HepG2 (cell line): ENCODE results near the gene RAB43. TPM values are rescaled to one million over a fixed set of nuclear protein-coding genes. Genes with fewer than 3 reads are reported as not detected.

Experiments
- ATAC-seq: fragments of 200-7000 bp; cut with Tn5 transposase; 3 replicates; pipeline ENCODE4 v1.9.1; 2020; ENCODE audit warnings: mild to moderate bottlenecking, moderate library complexity
- BruUV-seq: library from RNA; stranded (reverse); fragments of 400-500 nt; replicated peaks from 2 replicates; lab custom pipeline; 2021; lab: Mats Ljungman, UMichigan
- CTCF ChIA-PET: fragments of 300-600 bp; formaldehyde crosslinking; extraction: SDS; loops from one replicate; lab custom pipeline; 2021; ENCODE audit warnings: low total read pairs, inconsistent platforms, low intra/inter-chr PET ratio; lab: Yijun Ruan, JAX
- POLR2A ChIA-PET: fragments of 350-600 bp; sonication (Branson Sonifier 250); formaldehyde crosslinking; loops from one replicate; lab custom pipeline; 2020; ENCODE audit warnings: antibody characterized with exemption, inconsistent platforms; lab: Yijun Ruan, JAX
- DNase-seq: peaks from one replicate; pipeline ENCODE4 v3.0.0-alpha.2; 2015; ENCODE audit warnings: low spot score
- FAIRE-seq: peaks from 3 replicates; lab custom pipeline; 2011; peaks lifted over from hg19 to GRCh38; lab: Jason Lieb, UNC
- H2AFZ ChIP-seq: one replicate; pipeline ENCODE4 v1.6.1; 2011; ENCODE audit warnings: low read length, inconsistent platforms
- H3K27ac ChIP-seq: fragments of 300-600 bp; 3 replicates; pipeline ENCODE4 v1.8.0; 2011; ENCODE audit warnings: mixed run types, mild to moderate bottlenecking, mixed read lengths, low read length, inconsistent platforms; ENCODE audit not compliant: insufficient read depth; ENCODE audit errors: extremely low read length
- H3K27me3 ChIP-seq, 2 experiments: fragments of 200-600 bp in 1 of 2; 2 replicates in 1 of 2; 3 replicates in 1 of 2; pipeline versions ENCODE4 v1.6.0 to v1.8.0; 2011; ENCODE audit warnings: low read length in 2 of 2, mild to moderate bottlenecking in 2 of 2, moderate library complexity in 2 of 2, inconsistent platforms in 1 of 2; ENCODE audit not compliant: insufficient read depth in 2 of 2, control insufficient read depth in 1 of 2
- H3K36me3 ChIP-seq, 2 experiments: fragments of 200-600 bp in 1 of 2; replicated peaks in 1 of 2; 2 replicates in 1 of 2; 3 replicates in 1 of 2; pipeline versions ENCODE4 v1.5.1 to v1.8.0; 2011; ENCODE audit warnings: low read length in 2 of 2, inconsistent platforms in 1 of 2; ENCODE audit not compliant: insufficient read depth in 2 of 2, control insufficient read depth in 1 of 2
- H3K4me1 ChIP-seq: 2 replicates; pipeline ENCODE4 v1.5.1; 2012; ENCODE audit warnings: low read length, inconsistent platforms; ENCODE audit not compliant: insufficient read depth
- H3K4me2 ChIP-seq: 2 replicates; pipeline ENCODE4 v1.6.0; 2011; ENCODE audit warnings: low read depth, low read length, inconsistent platforms
- H3K4me3 ChIP-seq, 3 experiments: fragments of 200-600 bp in 1 of 3; sonication (generic), shearing (Covaris generic) in 1 of 3; replicated peaks in 1 of 3; 2 replicates each; pipeline ENCODE4 v1.5.1; 2011 to 2016; ENCODE audit warnings: low read length in 3 of 3, inconsistent platforms in 2 of 3, low read depth in 2 of 3, mild to moderate bottlenecking in 2 of 3, control low read depth in 1 of 3, mixed read lengths in 1 of 3; ENCODE audit not compliant: insufficient read depth in 1 of 3
- H3K79me2 ChIP-seq: one replicate; pipeline ENCODE4 v1.6.1; 2011; ENCODE audit warnings: low read length, inconsistent platforms; ENCODE audit not compliant: insufficient read depth
- H3K9ac ChIP-seq: 2 replicates; pipeline ENCODE4 v1.6.0; 2011; ENCODE audit warnings: mild to moderate bottlenecking, low read depth, low read length, inconsistent platforms; ENCODE audit not compliant: insufficient read depth
- H3K9me3 ChIP-seq: 2 replicates; pipeline ENCODE4 v1.5.1; 2012; ENCODE audit warnings: mild to moderate bottlenecking, low read length
- H4K20me1 ChIP-seq: 2 replicates; pipeline ENCODE4 v1.6.0; 2011; ENCODE audit warnings: inconsistent platforms, mild to moderate bottlenecking, low read length, moderate library complexity; ENCODE audit not compliant: insufficient read depth
- ASH2L ChIP-seq: fragments of 300-600, 200-600 bp; sonication (generic); IDR thresholded peaks from 2 replicates; pipeline ENCODE4 v1.7.0; 2017; ENCODE audit warnings: low read depth, mild to moderate bottlenecking, moderate library complexity, mixed read lengths, low read length; ENCODE audit not compliant: insufficient read length
- EEA1 ChIP-seq: sonication (generic); formaldehyde crosslinking; IDR thresholded peaks from 2 replicates; pipeline ENCODE4 v1.5.1; 2020; ENCODE audit warnings: mild to moderate bottlenecking, missing genetic modification reagents, borderline replicate concordance
- FOXC1 ChIP-seq: sonication (generic); formaldehyde crosslinking; IDR thresholded peaks from 2 replicates; pipeline ENCODE4 v1.8.0; 2022; ENCODE audit warnings: mild to moderate bottlenecking, missing genetic modification reagents, borderline replicate concordance
- HHEX ChIP-seq: IDR thresholded peaks from 2 replicates; pipeline ENCODE4 v1.6.1; 2016; ENCODE audit warnings: control low read depth
- HOXA5 ChIP-seq: sonication (generic); formaldehyde crosslinking; IDR thresholded peaks from 2 replicates; pipeline ENCODE4 v1.4.0; 2020; ENCODE audit warnings: missing genetic modification reagents
- JUND ChIP-seq: sonication (generic); formaldehyde crosslinking; IDR thresholded peaks from 2 replicates; pipeline ENCODE4 v1.8.0; 2022; ENCODE audit warnings: mild to moderate bottlenecking, missing genetic modification reagents
- KDM4B ChIP-seq: sonication (generic); formaldehyde crosslinking; IDR thresholded peaks from 2 replicates; pipeline ENCODE4 v1.4.0; 2020; ENCODE audit warnings: missing genetic modification reagents
- MAZ ChIP-seq, 2 experiments: sonication (generic) in 1 of 2; formaldehyde crosslinking in 1 of 2; IDR thresholded peaks; 2 replicates each; pipeline versions ENCODE4 v1.5.0 to v1.6.1; 2012 to 2020; ENCODE audit warnings: low read depth in 2 of 2, mild to moderate bottlenecking in 2 of 2, borderline replicate concordance in 1 of 2, improper control_type of control experiment in 1 of 2, low read length in 1 of 2, missing genetic modification reagents in 1 of 2, moderate library complexity in 1 of 2
- MBNL3 ChIP-seq: fragments of 250-450 bp; sonication (Bioruptor Pico); conservative IDR thresholded peaks from 2 replicates; pipeline ENCODE4 v1.8.0; 2022; ENCODE audit warnings: mild to moderate bottlenecking, inconsistent platforms
- RBFOX2 ChIP-seq: fragments of 200-400 bp; formaldehyde crosslinking; IDR thresholded peaks from 2 replicates; pipeline ENCODE4 v1.6.1; 2017; ENCODE audit warnings: low read depth, mild to moderate bottlenecking, low read length
- RBM39 ChIP-seq: fragments of 200-400 bp; formaldehyde crosslinking; IDR thresholded peaks from one replicate; pipeline ENCODE4 v1.6.1; 2018; ENCODE audit warnings: antibody characterized with exemption, mild to moderate bottlenecking, low read depth, low read length; ENCODE audit not compliant: poor library complexity, severe bottlenecking
- REXO4 ChIP-seq: sonication (generic); formaldehyde crosslinking; IDR thresholded peaks from 2 replicates; pipeline ENCODE4 v1.8.0; 2022; ENCODE audit warnings: missing genetic modification reagents, mild to moderate bottlenecking, borderline replicate concordance
- SP4 ChIP-seq: sonication (generic); formaldehyde crosslinking; IDR thresholded peaks from 2 replicates; pipeline ENCODE4 v1.8.1; 2023; ENCODE audit warnings: mild to moderate bottlenecking, missing genetic modification reagents
- SP5 ChIP-seq: IDR thresholded peaks from 2 replicates; pipeline ENCODE4 v1.6.1; 2016; ENCODE audit warnings: low read depth, borderline replicate concordance
- TMF1 ChIP-seq: sonication (generic); formaldehyde crosslinking; IDR thresholded peaks from 2 replicates; pipeline ENCODE4 v1.8.1; 2022; ENCODE audit warnings: low read depth, missing genetic modification reagents
- ZNF12 ChIP-seq: sonication (generic); formaldehyde crosslinking; IDR thresholded peaks from 2 replicates; pipeline ENCODE4 v1.5.0; 2020; ENCODE audit warnings: missing genetic modification reagents
- ZNF768 ChIP-seq: sonication (generic); formaldehyde crosslinking; IDR thresholded peaks from 2 replicates; pipeline ENCODE4 v1.4.0; 2020; ENCODE audit warnings: missing genetic modification reagents
- ZNF792 ChIP-seq: IDR thresholded peaks from 2 replicates; pipeline ENCODE4 v1.6.1; 2016
- ZNF850 ChIP-seq: sonication (generic); formaldehyde crosslinking; conservative IDR thresholded peaks from 2 replicates; pipeline ENCODE4 v1.9.0; 2021; ENCODE audit warnings: mild to moderate bottlenecking, missing genetic modification reagents
- WGBS: methylation state at CpG from one replicate; pipeline ENCODE4 v1.1.6; 2017; ENCODE audit warnings: low lambda C conversion rate; 5-methylcytosine and 5-hydroxymethylcytosine counted together
- in situ Hi-C: cut with HindIII; loops from 2 replicates; pipeline ENCODE4 v1.10.0; 2017; ENCODE audit warnings: low pct_unique_long_range_greater_than_20kb; ENCODE audit not compliant: extremely low pct_ligation_motif_present
- intact Hi-C: fragments of 100-400 bp; cut with micrococcal nuclease; formaldehyde crosslinking; loops from one replicate; pipeline ENCODE4 v1.10.0; 2022; ENCODE audit not compliant: unreplicated experiment
- polyA plus RNA-seq, 8 experiments: library from polyadenylated mRNA; depleted of rRNA in 3 of 8; stranded (reverse) in 7 of 8; unstranded in 1 of 8; fragments of >200 nt; fragmentation: Illumina TruSeq in 4 of 8; extraction: Trizol in 4 of 8; gene quantifications; 2 replicates each; pipeline versions ENCODE4 v1.2.1 to v1.2.3, GENCODE V29; 2011 to 2016; ENCODE audit warnings: low read depth in 4 of 8, missing spikeins in 1 of 8, mixed read lengths in 1 of 8; ENCODE audit not compliant: insufficient read depth in 1 of 8
- total RNA-seq, 5 experiments: library from RNA; depleted of rRNA; stranded (reverse); fragments of >200 nt; fragmentation: Illumina TruSeq; extraction: Trizol; gene quantifications; 2 replicates each; pipeline ENCODE4 v1.2.3, GENCODE V29; 2016; ENCODE audit warnings: low read depth in 1 of 5
- TF ChIP-seq, protein P1 (sequence below): sonication (generic); formaldehyde crosslinking; IDR thresholded peaks from 2 replicates; pipeline ENCODE4 v1.5.1; 2020; ENCODE audit warnings: missing genetic modification reagents, mild to moderate bottlenecking, borderline replicate concordance
- TF ChIP-seq, protein P2 (sequence below): IDR thresholded peaks from 2 replicates; pipeline ENCODE4 v1.6.1; 2016; ENCODE audit warnings: low read depth
- TF ChIP-seq, protein P3 (sequence below): sonication (generic); formaldehyde crosslinking; IDR thresholded peaks from 2 replicates; pipeline ENCODE4 v1.5.1; 2020; ENCODE audit warnings: missing genetic modification reagents, mild to moderate bottlenecking, borderline replicate concordance

The RAB43 gene
- total and polyA plus RNA-seq, 2 of the 13 experiments (the other 11 are each of a cell fraction or from before 2014, with no cell fraction given) = 11.8 to 18.4 TPM

DNA sequence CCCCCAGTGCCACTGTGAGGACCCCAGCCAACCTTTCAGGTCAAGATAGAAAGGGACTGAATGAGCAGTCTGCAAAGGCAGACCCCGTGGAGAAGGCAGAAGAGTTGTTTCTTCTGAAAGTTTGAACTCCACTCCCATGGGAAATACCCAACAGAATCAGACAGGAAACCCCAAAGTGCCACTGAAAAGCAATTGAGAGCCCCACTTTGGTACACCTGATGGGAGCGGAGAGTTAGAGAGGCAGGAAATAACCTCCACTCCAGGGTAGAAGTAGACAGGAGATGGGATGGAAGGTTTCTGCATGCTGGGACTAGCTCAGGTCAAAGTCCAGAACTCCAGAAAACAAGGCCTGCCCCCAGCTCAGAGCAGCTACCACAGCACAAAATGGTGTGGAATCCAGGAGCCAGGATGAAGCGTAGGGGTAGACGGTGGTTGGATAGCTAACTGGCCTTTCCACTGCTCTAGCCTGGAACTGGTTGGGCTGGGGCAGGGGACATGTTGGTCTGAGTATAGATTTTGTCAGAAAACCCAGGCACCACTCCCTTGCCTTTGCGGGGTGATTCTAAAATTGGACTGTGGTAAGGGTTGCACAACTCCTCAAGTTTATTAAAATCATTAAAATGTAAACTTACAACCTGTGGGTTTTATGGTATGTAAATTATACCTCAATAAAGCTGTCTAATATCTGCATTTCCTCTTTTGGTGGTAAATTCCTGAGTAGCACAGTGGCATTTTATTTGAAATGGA, 1.9 kb upstream of the RAB43 start:
- Histone ChIP-seq H3K4me3 (peak overlapping the region; percentile 70 to 84 (median 80)), H2AFZ (peak overlapping the region; percentile 2), H3K4me2 (peak overlapping the region; percentile 83), H4K20me1 (0 out of 2 replicates have a peak, but pooled peaks cover 3% of the 10 kb centered on the region), H3K79me2 (peaks cover 20% of the 10 kb centered on the region), H3K4me1 (peaks cover 26% of the 10 kb centered on the region), H3K36me3 (0 out of 5 replicates have a peak, but pooled peaks cover 0 to under 1% of the 10 kb centered on the region in 2 experiments), H3K27ac (peak overlapping the region; percentile 76), H3K9ac (peak overlapping the region; percentile 71), H3K27me3 (no peaks in the 10 kb centered on the region; a peak in 1 of 5 replicates), H3K9me3 (no peaks in the 10 kb centered on the region)
- WGBS = 9% methylated on average over 5 of the region's 5 CpGs
- in situ Hi-C loops = no loop called here
- ATAC-seq (peak; percentile 33), DNase-seq (peak; percentile 84), FAIRE-seq (peak; percentile 98)
- ChIA-PET CTCF (no interaction called here), POLR2A (interaction anchor here (0.8 to 4.8 kb wide), 8 partner anchors 9 to 126 kb away, joined by 3 to 32 read pairs (median 21); partner anchors contain the start of genes CNBP and COPG1)
- BruUV-seq = no TSS peak
- intact Hi-C loops = loop anchor here (5.0 kb wide), 1 partner anchor 124 kb away; the partner anchor contains the start of gene COPG1
- TF ChIP-seq EEA1 (CRISPR knock-in tag) (no peak), RBFOX2 (peak; percentile 43; the same call in 1 of the 2 replicates), KDM4B (CRISPR knock-in tag) (no peak), TMF1 (CRISPR knock-in tag) (no peak), FOXC1 (no peak), SP4 (CRISPR knock-in tag) (no peak), MAZ (IDR thresholded peaks at IDR 0.05; ENCODE audit: borderline replicate concordance, low read depth, low read length) (no peak), MAZ (CRISPR knock-in tag; IDR thresholded peaks at IDR 0.05; ENCODE audit: low read depth) (peak; percentile 64; the same call in 1 of the 2 replicates), RBM39 (no peak), ZNF792 (CRISPR knock-in tag) (peak; percentile 65; the same call in 1 of the 2 replicates), HOXA5 (peak; percentile 34; the same call in 1 of the 2 replicates), HHEX (CRISPR knock-in tag) (no peak), JUND (no peak), ASH2L (peak; percentile 32), ZNF850 (CRISPR knock-in tag) (no peak), SP5 (CRISPR knock-in tag) (no peak; the same call in 1 of the 2 replicates), ZNF768 (CRISPR knock-in tag) (no peak), ZNF12 (CRISPR knock-in tag) (no peak), REXO4 (CRISPR knock-in tag) (no peak), MBNL3 (CRISPR knock-in tag) (no peak)
- TF ChIP-seq, protein P1, sequence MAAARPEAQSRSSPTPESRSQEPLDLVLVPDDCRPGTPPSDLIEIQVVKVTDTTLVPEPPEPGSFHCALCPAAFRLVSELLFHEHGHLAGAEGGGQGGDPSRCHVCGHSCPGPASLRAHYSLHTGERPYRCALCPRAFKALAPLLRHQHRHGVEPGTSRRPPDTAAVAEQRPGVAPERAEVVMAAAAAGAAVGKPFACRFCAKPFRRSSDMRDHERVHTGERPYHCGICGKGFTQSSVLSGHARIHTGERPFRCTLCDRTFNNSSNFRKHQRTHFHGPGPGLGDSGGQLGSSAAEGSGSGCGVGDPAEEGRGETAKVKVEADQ (CRISPR knock-in tag) = no peak
- TF ChIP-seq, protein P2, sequence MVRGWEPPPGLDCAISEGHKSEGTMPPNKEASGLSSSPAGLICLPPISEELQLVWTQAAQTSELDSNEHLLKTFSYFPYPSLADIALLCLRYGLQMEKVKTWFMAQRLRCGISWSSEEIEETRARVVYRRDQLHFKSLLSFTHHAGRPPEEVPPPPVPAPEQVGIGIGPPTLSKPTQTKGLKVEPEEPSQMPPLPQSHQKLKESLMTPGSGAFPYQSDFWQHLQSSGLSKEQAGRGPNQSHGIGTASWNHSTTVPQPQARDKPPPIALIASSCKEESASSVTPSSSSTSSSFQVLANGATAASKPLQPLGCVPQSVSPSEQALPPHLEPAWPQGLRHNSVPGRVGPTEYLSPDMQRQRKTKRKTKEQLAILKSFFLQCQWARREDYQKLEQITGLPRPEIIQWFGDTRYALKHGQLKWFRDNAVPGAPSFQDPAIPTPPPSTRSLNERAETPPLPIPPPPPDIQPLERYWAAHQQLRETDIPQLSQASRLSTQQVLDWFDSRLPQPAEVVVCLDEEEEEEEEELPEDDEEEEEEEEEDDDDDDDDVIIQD (CRISPR knock-in tag) = 0 out of 2 replicates have a peak, but pooled peaks have one; percentile 45
- TF ChIP-seq, protein P3, sequence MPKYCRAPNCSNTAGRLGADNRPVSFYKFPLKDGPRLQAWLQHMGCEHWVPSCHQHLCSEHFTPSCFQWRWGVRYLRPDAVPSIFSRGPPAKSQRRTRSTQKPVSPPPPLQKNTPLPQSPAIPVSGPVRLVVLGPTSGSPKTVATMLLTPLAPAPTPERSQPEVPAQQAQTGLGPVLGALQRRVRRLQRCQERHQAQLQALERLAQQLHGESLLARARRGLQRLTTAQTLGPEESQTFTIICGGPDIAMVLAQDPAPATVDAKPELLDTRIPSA (CRISPR knock-in tag) = no peak
